HCT116 (cell line): Measurements from ENCODE around the gene DEPDC4. TPM values are rescaled to one million over a fixed set of nuclear protein-coding genes. Genes with fewer than 3 reads are reported as not detected.

Source experiments
- ATAC-seq: fragments of 200-7000 bp; cut with Tn5 transposase; 2 replicates; pipeline ENCODE4 v1.9.1; 2020; ENCODE audit warnings: mild to moderate bottlenecking, moderate library complexity
- BruUV-seq: library from RNA; stranded (reverse); fragments of 400-500 nt; replicated peaks from 2 replicates; lab custom pipeline; 2021; lab: Mats Ljungman, UMichigan
- CTCF ChIA-PET: fragments of 300-600 bp; sonication (Branson Sonifier 250); formaldehyde crosslinking; loops from one replicate; lab custom pipeline; 2021; ENCODE audit warnings: antibody characterized with exemption; lab: Charles Lee
- POLR2A ChIA-PET: fragments of 300-600, 350-600 bp; sonication (Branson Sonifier 250); formaldehyde crosslinking; loops from one replicate; lab custom pipeline; 2021; ENCODE audit warnings: antibody characterized with exemption; lab: Charles Lee
- RAD21 ChIA-PET, 2 experiments: fragments of 300-600 bp; sonication (Branson Sonifier 250); formaldehyde crosslinking; loops; one replicate each; lab custom pipeline; 2023; ENCODE audit warnings: low total read pairs in 2 of 2; ENCODE audit not compliant: uncharacterized antibody in 2 of 2, unreplicated experiment in 2 of 2, low non-redundant PET in 1 of 2; lab: Charles Lee
- DNase-seq: peaks from one replicate; pipeline ENCODE4 v3.0.0-alpha.2; 2010; ENCODE audit warnings: low read depth, low spot score
- H2AFZ ChIP-seq: fragments of 200-600 bp; shearing (Covaris generic), sonication (generic); 2 replicates; pipeline ENCODE4 v1.6.1; 2017; ENCODE audit warnings: low read depth, mixed run types, mixed read lengths, antibody characterized with exemption, low read length; ENCODE audit not compliant: poor library complexity, severe bottlenecking
- H3K27ac ChIP-seq: 2 replicates; pipeline ENCODE4 v1.5.1; 2012; ENCODE audit warnings: low read depth, low read length
- H3K27me3 ChIP-seq: fragments of 200-600 bp; sonication (generic); 2 replicates; pipeline ENCODE4 v1.6.1; 2016; ENCODE audit warnings: mixed run types, low read length, mixed read lengths; ENCODE audit not compliant: insufficient read depth
- H3K36me3 ChIP-seq, 2 experiments: fragments of 200-500 bp in 1 of 2; fragments of 200-600 bp in 1 of 2; sonication (Bioruptor generic) in 1 of 2; sonication (generic) in 1 of 2; 2 replicates each; pipeline versions ENCODE4 v1.5.1 to v1.6.1; 2014 to 2016; ENCODE audit warnings: low read length in 2 of 2, inconsistent platforms in 1 of 2, mixed read lengths in 1 of 2, mixed run types in 1 of 2; ENCODE audit not compliant: insufficient read depth in 2 of 2, control insufficient read depth in 1 of 2
- H3K4me1 ChIP-seq, 2 experiments: fragments of 200-600 bp in 1 of 2; sonication (generic) in 1 of 2; 2 replicates each; pipeline versions ENCODE4 v1.5.1 to v1.6.1; 2012 to 2017; ENCODE audit warnings: low read length in 2 of 2, inconsistent platforms in 1 of 2, mild to moderate bottlenecking in 1 of 2, mixed read lengths in 1 of 2, mixed run types in 1 of 2, moderate library complexity in 1 of 2; ENCODE audit not compliant: insufficient read depth in 2 of 2, control insufficient read depth in 1 of 2
- H3K4me2 ChIP-seq: fragments of 200-600 bp; sonication (generic); 2 replicates; pipeline ENCODE4 v1.6.1; 2017; ENCODE audit warnings: mixed run types, low read length, mixed read lengths
- H3K4me3 ChIP-seq, 2 experiments: fragments of 200-600 bp in 1 of 2; sonication (generic) in 1 of 2; replicated peaks in 1 of 2; 2 replicates each; pipeline ENCODE4 v1.5.1; 2011 to 2016; ENCODE audit warnings: low read length in 2 of 2, control low read depth in 1 of 2, low read depth in 1 of 2, mild to moderate bottlenecking in 1 of 2, mixed read lengths in 1 of 2, mixed run types in 1 of 2
- H3K79me2 ChIP-seq: fragments of 200-600 bp; sonication (generic); 2 replicates; pipeline ENCODE4 v1.6.1; 2017; ENCODE audit warnings: mild to moderate bottlenecking, mixed run types, low read length, moderate library complexity, mixed read lengths; ENCODE audit not compliant: insufficient read depth
- H3K9ac ChIP-seq: fragments of 200-600 bp; sonication (generic); 2 replicates; pipeline ENCODE4 v1.6.1; 2016; ENCODE audit warnings: low read length, mixed read lengths
- H3K9me2 ChIP-seq: fragments of 200-600 bp; sonication (generic), shearing (Covaris generic); 2 replicates; pipeline ENCODE4 v1.6.1; 2017; ENCODE audit warnings: mixed run types, mild to moderate bottlenecking, moderate library complexity; ENCODE audit not compliant: insufficient read depth
- H3K9me3 ChIP-seq, 2 experiments: fragments of 200-500 bp in 1 of 2; fragments of 200-600 bp in 1 of 2; sonication (Bioruptor generic) in 1 of 2; sonication (generic) in 1 of 2; 2 replicates each; pipeline ENCODE4 v1.6.1; 2014 to 2017; ENCODE audit warnings: low read length in 2 of 2, mixed read lengths in 2 of 2, inconsistent platforms in 1 of 2, low read depth in 1 of 2, mild to moderate bottlenecking in 1 of 2, mixed run types in 1 of 2, moderate library complexity in 1 of 2; ENCODE audit not compliant: control insufficient read depth in 1 of 2, insufficient read depth in 1 of 2
- H4K20me1 ChIP-seq: fragments of 200-600 bp; sonication (generic), shearing (Covaris generic); 2 replicates; pipeline ENCODE4 v1.6.1; 2017; ENCODE audit warnings: mixed run types, mild to moderate bottlenecking, moderate library complexity; ENCODE audit not compliant: insufficient read depth
- ATF3 ChIP-seq: IDR thresholded peaks from 2 replicates; pipeline ENCODE4 v1.6.1; 2012
- CEBPB ChIP-seq: IDR thresholded peaks from 2 replicates; pipeline ENCODE4 v1.6.1; 2012; ENCODE audit warnings: low read depth
- EGR1 ChIP-seq: IDR thresholded peaks from 2 replicates; pipeline ENCODE4 v1.6.1; 2012; ENCODE audit warnings: low read depth
- ELF1 ChIP-seq: IDR thresholded peaks from 2 replicates; pipeline ENCODE4 v1.6.1; 2012; ENCODE audit warnings: low read depth, borderline replicate concordance
- EZH2 ChIP-seq: fragments of 200-600 bp; sonication (generic); IDR thresholded peaks from 2 replicates; pipeline ENCODE4 v1.6.1; 2017; ENCODE audit warnings: antibody characterized with exemption, mixed run types
- FOSL1 ChIP-seq: IDR thresholded peaks from 2 replicates; pipeline ENCODE4 v1.6.1; 2012; ENCODE audit warnings: low read depth
- JUND ChIP-seq: IDR thresholded peaks from 2 replicates; pipeline ENCODE4 v1.6.1; 2012
- MAX ChIP-seq: IDR thresholded peaks from 2 replicates; pipeline ENCODE4 v1.6.1; 2012
- POLR2A ChIP-seq: IDR thresholded peaks from 2 replicates; pipeline ENCODE4 v1.7.0; 2011; ENCODE audit warnings: borderline replicate concordance; ENCODE audit not compliant: insufficient read depth, insufficient read length; ENCODE audit errors: extremely low read depth
- POLR2AphosphoS5 ChIP-seq: IDR thresholded peaks from 2 replicates; pipeline ENCODE4 v1.6.1; 2011; ENCODE audit warnings: mild to moderate bottlenecking, low read depth, low read length, moderate library complexity
- RAD21 ChIP-seq: IDR thresholded peaks from 2 replicates; pipeline ENCODE4 v1.6.1; 2012; ENCODE audit warnings: low read depth, mild to moderate bottlenecking
- SIN3A ChIP-seq: IDR thresholded peaks from 2 replicates; pipeline ENCODE4 v1.6.1; 2012; ENCODE audit warnings: low read depth
- SP1 ChIP-seq: IDR thresholded peaks from 2 replicates; pipeline ENCODE4 v1.6.1; 2012; ENCODE audit warnings: low read depth
- SRF ChIP-seq: IDR thresholded peaks from 2 replicates; pipeline ENCODE4 v1.6.1; 2012; ENCODE audit warnings: low read depth
- YY1 ChIP-seq: IDR thresholded peaks from 2 replicates; pipeline ENCODE4 v1.6.1; 2011; ENCODE audit warnings: low read length, low read depth, moderate library complexity, mild to moderate bottlenecking; ENCODE audit not compliant: insufficient replicate concordance; ENCODE audit errors: extremely low read depth
- ZFX ChIP-seq: fragments of 450-650 bp; IDR thresholded peaks from 2 replicates; pipeline ENCODE4 v1.6.1; 2017
- ZNF274 ChIP-seq: fragments of 200-500 bp; sonication (Bioruptor generic); IDR thresholded peaks from 2 replicates; pipeline ENCODE4 v1.6.1; 2014; ENCODE audit warnings: mild to moderate bottlenecking, low read depth, low read length, inconsistent platforms
- intact Hi-C: fragments of 100-400 bp; cut with micrococcal nuclease; formaldehyde crosslinking; loops from 2 replicates; pipeline ENCODE4 v1.10.0; 2022
- total RNA-seq: library from RNA; stranded (reverse); gene quantifications from one replicate; pipeline ENCODE4 v1.2.1, GENCODE V29; 2021; ENCODE audit not compliant: unreplicated experiment
- TF ChIP-seq, protein P1 (sequence below): IDR thresholded peaks from 2 replicates; pipeline ENCODE4 v1.6.1; 2012; ENCODE audit warnings: low read depth
- TF ChIP-seq, protein P2 (sequence below): IDR thresholded peaks from 2 replicates; pipeline ENCODE4 v1.6.1; 2011; ENCODE audit warnings: mild to moderate bottlenecking, low read length, moderate library complexity; ENCODE audit not compliant: insufficient replicate concordance; ENCODE audit errors: extremely low read depth
- TF ChIP-seq, protein P3 (sequence below), 3 experiments: fragments of 200-600 bp in 1 of 3; sonication (generic) in 1 of 3; IDR thresholded peaks in 2 of 3; conservative IDR thresholded peaks in 1 of 3; 2 replicates each; pipeline ENCODE4 v1.5.1; 2012 to 2017; ENCODE audit warnings: low read depth in 2 of 3, low read length in 2 of 3, antibody characterized with exemption in 1 of 3, borderline replicate concordance in 1 of 3, control low read depth in 1 of 3, mild to moderate bottlenecking in 1 of 3, mixed read lengths in 1 of 3, mixed run types in 1 of 3, moderate library complexity in 1 of 3; ENCODE audit not compliant: insufficient read depth in 1 of 3

The DEPDC4 gene
- total RNA-seq, 1 experiment from 2014 or later: 3.4 TPM

DNA sequence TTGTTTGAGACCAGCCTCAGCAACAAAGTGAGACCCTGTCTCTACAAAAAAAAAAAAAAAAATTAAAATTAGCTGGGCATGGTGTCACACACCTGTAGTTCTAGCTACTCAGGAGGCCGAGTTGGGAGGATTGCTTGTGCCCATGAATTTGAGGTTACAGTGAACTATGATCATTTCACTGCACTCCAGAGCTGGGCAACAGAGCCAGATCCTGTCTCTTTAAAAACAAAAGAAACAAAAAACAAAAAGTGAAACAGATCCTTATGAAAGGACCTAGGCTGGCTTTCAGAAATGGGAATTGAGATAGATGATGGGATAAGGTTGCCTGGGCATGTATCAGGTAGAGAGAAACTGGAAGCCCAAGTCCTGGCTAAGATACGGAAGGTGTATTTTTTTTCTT is 52.4 kb downstream of the DEPDC4 start:
- no peak overlapping the region for H3K9ac ChIP-seq
- peaks cover 10 to 26% of the 10 kb centered on the region in 2 experiments; a peak in 3 of 4 replicates for H3K36me3 ChIP-seq
- ATAC-seq: no peak
- no TSS peak for BruUV-seq
- H3K9me3 ChIP-seq: no peaks in the 10 kb centered on the region
- no peaks in the 10 kb centered on the region for H3K79me2 ChIP-seq
- H4K20me1 ChIP-seq: no peaks in the 10 kb centered on the region
- intact Hi-C loops: no loop called here
- H3K4me1 ChIP-seq: no peaks in the 10 kb centered on the region
- H3K27ac ChIP-seq: no peak overlapping the region
- DNase-seq: no peak
- ChIA-PET CTCF (interaction anchor here (1.1 to 1.2 kb wide), 2 partner anchors 15 to 21 kb away, joined by 3 to 4 read pairs; no protein-coding TSS in a partner anchor), POLR2A (no interaction called here), RAD21 (no interaction called here)
- no peak overlapping the region for H3K4me3 ChIP-seq
- H3K9me2 ChIP-seq: no peaks in the 10 kb centered on the region
- H2AFZ ChIP-seq: no peak overlapping the region
- TF ChIP-seq RAD21 (no peak), SIN3A (no peak), ATF3 (no peak), SRF (no peak), FOSL1 (no peak), EZH2 (no peak), EGR1 (no peak), ZNF274 (no peak), SP1 (no peak), ELF1 (no peak), ZFX (no peak), POLR2AphosphoS5 (no peak), POLR2A (no peak), YY1 (no peak), CEBPB (no peak), JUND (no peak), MAX (no peak)
- TF ChIP-seq, protein P1, sequence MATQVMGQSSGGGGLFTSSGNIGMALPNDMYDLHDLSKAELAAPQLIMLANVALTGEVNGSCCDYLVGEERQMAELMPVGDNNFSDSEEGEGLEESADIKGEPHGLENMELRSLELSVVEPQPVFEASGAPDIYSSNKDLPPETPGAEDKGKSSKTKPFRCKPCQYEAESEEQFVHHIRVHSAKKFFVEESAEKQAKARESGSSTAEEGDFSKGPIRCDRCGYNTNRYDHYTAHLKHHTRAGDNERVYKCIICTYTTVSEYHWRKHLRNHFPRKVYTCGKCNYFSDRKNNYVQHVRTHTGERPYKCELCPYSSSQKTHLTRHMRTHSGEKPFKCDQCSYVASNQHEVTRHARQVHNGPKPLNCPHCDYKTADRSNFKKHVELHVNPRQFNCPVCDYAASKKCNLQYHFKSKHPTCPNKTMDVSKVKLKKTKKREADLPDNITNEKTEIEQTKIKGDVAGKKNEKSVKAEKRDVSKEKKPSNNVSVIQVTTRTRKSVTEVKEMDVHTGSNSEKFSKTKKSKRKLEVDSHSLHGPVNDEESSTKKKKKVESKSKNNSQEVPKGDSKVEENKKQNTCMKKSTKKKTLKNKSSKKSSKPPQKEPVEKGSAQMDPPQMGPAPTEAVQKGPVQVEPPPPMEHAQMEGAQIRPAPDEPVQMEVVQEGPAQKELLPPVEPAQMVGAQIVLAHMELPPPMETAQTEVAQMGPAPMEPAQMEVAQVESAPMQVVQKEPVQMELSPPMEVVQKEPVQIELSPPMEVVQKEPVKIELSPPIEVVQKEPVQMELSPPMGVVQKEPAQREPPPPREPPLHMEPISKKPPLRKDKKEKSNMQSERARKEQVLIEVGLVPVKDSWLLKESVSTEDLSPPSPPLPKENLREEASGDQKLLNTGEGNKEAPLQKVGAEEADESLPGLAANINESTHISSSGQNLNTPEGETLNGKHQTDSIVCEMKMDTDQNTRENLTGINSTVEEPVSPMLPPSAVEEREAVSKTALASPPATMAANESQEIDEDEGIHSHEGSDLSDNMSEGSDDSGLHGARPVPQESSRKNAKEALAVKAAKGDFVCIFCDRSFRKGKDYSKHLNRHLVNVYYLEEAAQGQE: no peak
- TF ChIP-seq, protein P2, sequence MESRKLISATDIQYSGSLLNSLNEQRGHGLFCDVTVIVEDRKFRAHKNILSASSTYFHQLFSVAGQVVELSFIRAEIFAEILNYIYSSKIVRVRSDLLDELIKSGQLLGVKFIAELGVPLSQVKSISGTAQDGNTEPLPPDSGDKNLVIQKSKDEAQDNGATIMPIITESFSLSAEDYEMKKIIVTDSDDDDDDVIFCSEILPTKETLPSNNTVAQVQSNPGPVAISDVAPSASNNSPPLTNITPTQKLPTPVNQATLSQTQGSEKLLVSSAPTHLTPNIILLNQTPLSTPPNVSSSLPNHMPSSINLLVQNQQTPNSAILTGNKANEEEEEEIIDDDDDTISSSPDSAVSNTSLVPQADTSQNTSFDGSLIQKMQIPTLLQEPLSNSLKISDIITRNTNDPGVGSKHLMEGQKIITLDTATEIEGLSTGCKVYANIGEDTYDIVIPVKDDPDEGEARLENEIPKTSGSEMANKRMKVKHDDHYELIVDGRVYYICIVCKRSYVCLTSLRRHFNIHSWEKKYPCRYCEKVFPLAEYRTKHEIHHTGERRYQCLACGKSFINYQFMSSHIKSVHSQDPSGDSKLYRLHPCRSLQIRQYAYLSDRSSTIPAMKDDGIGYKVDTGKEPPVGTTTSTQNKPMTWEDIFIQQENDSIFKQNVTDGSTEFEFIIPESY: no peak
- TF ChIP-seq, protein P3, sequence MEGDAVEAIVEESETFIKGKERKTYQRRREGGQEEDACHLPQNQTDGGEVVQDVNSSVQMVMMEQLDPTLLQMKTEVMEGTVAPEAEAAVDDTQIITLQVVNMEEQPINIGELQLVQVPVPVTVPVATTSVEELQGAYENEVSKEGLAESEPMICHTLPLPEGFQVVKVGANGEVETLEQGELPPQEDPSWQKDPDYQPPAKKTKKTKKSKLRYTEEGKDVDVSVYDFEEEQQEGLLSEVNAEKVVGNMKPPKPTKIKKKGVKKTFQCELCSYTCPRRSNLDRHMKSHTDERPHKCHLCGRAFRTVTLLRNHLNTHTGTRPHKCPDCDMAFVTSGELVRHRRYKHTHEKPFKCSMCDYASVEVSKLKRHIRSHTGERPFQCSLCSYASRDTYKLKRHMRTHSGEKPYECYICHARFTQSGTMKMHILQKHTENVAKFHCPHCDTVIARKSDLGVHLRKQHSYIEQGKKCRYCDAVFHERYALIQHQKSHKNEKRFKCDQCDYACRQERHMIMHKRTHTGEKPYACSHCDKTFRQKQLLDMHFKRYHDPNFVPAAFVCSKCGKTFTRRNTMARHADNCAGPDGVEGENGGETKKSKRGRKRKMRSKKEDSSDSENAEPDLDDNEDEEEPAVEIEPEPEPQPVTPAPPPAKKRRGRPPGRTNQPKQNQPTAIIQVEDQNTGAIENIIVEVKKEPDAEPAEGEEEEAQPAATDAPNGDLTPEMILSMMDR (IDR thresholded peaks at IDR 0.05 in 2 of 3, conservative IDR thresholded peaks at IDR 0.05 in 1 of 3; ENCODE audit: borderline replicate concordance in 1 of 3, insufficient read depth in 1 of 3, low read depth in 2 of 3, low read length in 2 of 3): no peak
- H3K4me2 ChIP-seq: no peak overlapping the region
- H3K27me3 ChIP-seq: no peaks in the 10 kb centered on the region
